ENCODE measurements around the gene STRA6.

GRCh38 chr15:74245342-74245931, 42.9 kb upstream of the STRA6 start:
- TF ChIP-seq CTCF (IDR thresholded peaks at IDR 0.05; ENCODE audit: control extremely low read depth in 1 of 3, insufficient read depth in 1 of 3, low read depth in 1 of 3, low read length in 3 of 3) (no peak), EP300 (IDR thresholded peaks at IDR 0.05; ENCODE audit: borderline replicate concordance in 1 of 2, low read depth in 2 of 2, low read length in 2 of 2) (no peak), EZH2 (IDR thresholded peaks at IDR 0.05; ENCODE audit: low read depth, low read length, severe bottlenecking) (no peak), CHD2 (IDR thresholded peaks at IDR 0.05; ENCODE audit: low read length) (no peak), CEBPB (IDR thresholded peaks at IDR 0.05; ENCODE audit: low read depth, low read length) (no peak), POLR2AphosphoS5 (IDR thresholded peaks at IDR 0.05; ENCODE audit: low read depth, low read length) (no peak), SRF (IDR thresholded peaks at IDR 0.05; ENCODE audit: low read depth, low read length) (no peak), SP1 (IDR thresholded peaks at IDR 0.05; ENCODE audit: low read depth, low read length) (no peak), POLR2A (IDR thresholded peaks at IDR 0.05; ENCODE audit: control extremely low read depth in 1 of 2, low read depth in 2 of 2, low read length in 2 of 2) (no peak), ATF3 (IDR thresholded peaks at IDR 0.05; ENCODE audit: insufficient read depth, low read depth, low read length) (no peak)

Measured in H1 (cell line).